ENCODE data around the gene ETS2. TPM values are rescaled to one million over a fixed set of nuclear protein-coding genes. Genes with fewer than 3 reads are reported as not detected.
A peak's percentile ranks its signal among the peaks of the same experiment; 100 is the strongest.

ETS2 gene
- polyA plus RNA-seq, 1 experiment, result 18.8 TPM

DNA sequence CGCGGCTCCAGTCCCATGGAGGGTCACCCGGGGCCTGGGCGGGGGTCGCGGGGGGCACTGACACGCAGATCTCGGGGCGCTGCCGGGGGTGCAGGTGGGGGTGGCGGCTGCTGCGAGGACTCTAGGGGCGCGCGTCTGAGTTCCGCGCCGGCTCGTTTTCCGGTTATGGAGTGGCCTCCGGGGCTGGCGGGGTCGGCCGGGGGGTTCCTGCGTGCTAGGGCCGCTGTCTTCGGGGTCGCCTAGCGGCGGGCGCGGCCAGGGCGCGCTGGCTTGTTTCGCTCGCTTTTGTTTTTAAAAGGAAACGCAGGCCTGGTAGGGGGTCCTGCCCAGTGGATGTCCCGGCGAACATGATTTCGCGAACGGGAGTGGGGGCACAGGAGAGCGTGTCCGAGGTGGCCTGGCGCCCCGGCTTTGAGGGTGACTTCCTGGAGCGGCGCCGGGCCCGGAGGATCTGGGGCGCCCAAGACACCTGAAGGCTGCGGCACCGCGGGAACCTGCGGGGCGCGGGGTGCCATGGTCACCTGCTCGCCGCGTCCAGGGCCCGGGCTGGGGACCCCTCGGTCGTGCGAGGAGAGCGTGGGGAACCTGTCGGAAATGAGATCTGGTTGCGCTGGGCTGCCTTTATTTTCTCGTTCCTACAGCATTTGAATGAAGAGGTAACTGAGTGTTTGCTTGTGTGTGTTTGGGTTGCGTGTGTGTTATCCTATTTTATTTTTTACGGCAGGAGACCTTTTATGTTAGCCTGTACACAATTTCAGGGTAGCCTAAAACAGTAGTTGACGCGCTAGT is 618 bp downstream of the ETS2 start:
- ChIA-PET POLR2A (interaction anchor here (0.5 to 0.6 kb wide), 2 partner anchors 70 to 213 kb away, joined by 3 to 6 read pairs; no protein-coding TSS in a partner anchor), CTCF (interaction anchor here (1.4 kb wide), 1 partner anchor 12 kb away, joined by 5 read pairs; no protein-coding TSS in a partner anchor)
- Histone ChIP-seq H3K27me3 (ENCODE audit: control insufficient read depth, insufficient read depth, low read length) (no peaks in the 10 kb centered on the region), H3K36me3 (ENCODE audit: control insufficient read depth, insufficient read depth, low read length) (0 out of 2 replicates have a peak, but pooled peaks cover 3% of the 10 kb centered on the region), H3K4me3 (ENCODE audit: low read depth, low read length) (peak overlapping the region; percentile 89)
- TF ChIP-seq, protein P1, sequence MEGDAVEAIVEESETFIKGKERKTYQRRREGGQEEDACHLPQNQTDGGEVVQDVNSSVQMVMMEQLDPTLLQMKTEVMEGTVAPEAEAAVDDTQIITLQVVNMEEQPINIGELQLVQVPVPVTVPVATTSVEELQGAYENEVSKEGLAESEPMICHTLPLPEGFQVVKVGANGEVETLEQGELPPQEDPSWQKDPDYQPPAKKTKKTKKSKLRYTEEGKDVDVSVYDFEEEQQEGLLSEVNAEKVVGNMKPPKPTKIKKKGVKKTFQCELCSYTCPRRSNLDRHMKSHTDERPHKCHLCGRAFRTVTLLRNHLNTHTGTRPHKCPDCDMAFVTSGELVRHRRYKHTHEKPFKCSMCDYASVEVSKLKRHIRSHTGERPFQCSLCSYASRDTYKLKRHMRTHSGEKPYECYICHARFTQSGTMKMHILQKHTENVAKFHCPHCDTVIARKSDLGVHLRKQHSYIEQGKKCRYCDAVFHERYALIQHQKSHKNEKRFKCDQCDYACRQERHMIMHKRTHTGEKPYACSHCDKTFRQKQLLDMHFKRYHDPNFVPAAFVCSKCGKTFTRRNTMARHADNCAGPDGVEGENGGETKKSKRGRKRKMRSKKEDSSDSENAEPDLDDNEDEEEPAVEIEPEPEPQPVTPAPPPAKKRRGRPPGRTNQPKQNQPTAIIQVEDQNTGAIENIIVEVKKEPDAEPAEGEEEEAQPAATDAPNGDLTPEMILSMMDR (IDR thresholded peaks at IDR 0.05; ENCODE audit: insufficient read depth, low read depth, low read length), result peak; percentile 23; the same call in 1 of the 2 replicates
- DNase-seq (ENCODE audit: low read depth), result no peak

DNA sequence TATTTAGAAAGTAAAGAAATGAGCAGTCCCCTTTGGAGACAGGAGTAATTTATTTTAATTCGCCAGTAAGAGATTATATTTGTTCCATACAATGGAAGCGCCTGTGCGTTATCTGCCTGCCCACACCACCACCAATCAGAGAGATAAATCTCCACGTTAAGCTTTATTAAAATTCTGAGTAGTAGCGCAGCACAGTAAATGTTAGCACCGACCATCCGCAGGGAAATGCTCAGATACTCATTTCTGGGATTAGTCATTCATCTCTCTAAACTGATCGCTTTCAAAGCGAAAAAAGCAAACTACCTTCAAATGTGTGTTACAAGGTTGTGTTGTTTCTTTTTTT is 1.2 kb downstream of the ETS2 start:
- Histone ChIP-seq H3K36me3 (ENCODE audit: control insufficient read depth, insufficient read depth, low read length) (0 out of 2 replicates have a peak, but pooled peaks cover 3% of the 10 kb centered on the region), H3K27me3 (ENCODE audit: control insufficient read depth, insufficient read depth, low read length) (no peaks in the 10 kb centered on the region), H3K4me3 (ENCODE audit: low read depth, low read length) (peak overlapping the region; percentile 89)
- no peak for DNase-seq (ENCODE audit: low read depth)
- TF ChIP-seq, protein P1 (IDR thresholded peaks at IDR 0.05; ENCODE audit: insufficient read depth, low read depth, low read length), result no peak
- CTCF ChIA-PET, result interaction anchor here (1.0 to 1.5 kb wide), 3 partner anchors 66 to 331 kb away, joined by 3 to 5 read pairs (median 4); no protein-coding TSS in a partner anchor
- POLR2A ChIA-PET, result interaction anchor here (0.5 to 0.6 kb wide), 2 partner anchors 70 to 213 kb away, joined by 3 to 6 read pairs; no protein-coding TSS in a partner anchor

DNA sequence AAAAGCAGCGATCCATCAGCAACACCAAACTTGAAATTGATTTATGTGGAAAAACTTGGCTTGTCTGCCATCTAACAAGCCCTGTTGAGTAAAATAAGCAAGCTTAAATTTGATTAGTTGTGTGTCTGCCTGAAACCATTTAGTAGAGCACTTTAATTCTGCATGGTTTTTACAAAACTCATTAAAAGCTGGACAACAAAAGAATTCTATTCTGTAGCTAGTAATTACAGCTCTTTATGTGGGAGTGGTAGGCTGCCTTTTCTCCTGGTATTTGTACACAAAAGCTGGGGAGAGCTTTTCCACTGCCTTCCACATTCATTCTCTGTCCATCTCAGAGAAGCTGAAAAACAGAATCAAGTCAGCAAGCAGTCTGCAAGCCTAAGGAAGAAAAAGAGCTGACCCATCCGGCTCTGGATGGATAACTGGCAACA is 1.7 kb downstream of the ETS2 start:
- ChIA-PET CTCF (interaction anchor here (0.6 to 1.5 kb wide), 7 partner anchors 10 to 330 kb away, joined by 3 to 5 read pairs (median 3); no protein-coding TSS in a partner anchor), POLR2A (interaction anchor here (0.6 kb wide), 1 partner anchor 71 kb away, joined by 3 read pairs; no protein-coding TSS in a partner anchor)
- Histone ChIP-seq H3K36me3 (ENCODE audit: control insufficient read depth, insufficient read depth, low read length) (0 out of 2 replicates have a peak, but pooled peaks cover 3% of the 10 kb centered on the region), H3K4me3 (ENCODE audit: low read depth, low read length) (peak overlapping the region; percentile 89), H3K27me3 (ENCODE audit: control insufficient read depth, insufficient read depth, low read length) (no peaks in the 10 kb centered on the region)
- DNase-seq (ENCODE audit: low read depth), result no peak
- TF ChIP-seq, protein P1 (IDR thresholded peaks at IDR 0.05; ENCODE audit: insufficient read depth, low read depth, low read length), result no peak

DNA sequence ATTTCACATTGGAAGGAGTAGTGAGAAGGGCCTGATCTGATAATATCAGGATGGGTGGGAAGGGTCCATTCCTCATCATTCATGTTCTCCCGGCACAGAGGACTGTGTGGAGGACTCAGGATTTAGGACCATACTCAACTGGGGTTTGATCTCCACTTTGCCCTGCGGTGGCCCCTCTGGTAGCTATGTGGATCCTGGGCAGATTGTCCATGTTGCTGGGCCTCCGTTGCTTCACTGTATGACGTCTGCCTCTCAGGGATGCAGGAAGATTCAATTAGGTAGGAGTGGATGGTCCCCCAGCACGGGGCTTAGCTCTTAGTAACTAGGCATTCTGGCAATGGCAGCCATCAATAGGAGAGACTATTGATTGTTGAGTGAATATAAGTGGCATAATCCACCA is 2.3 kb downstream of the ETS2 start:
- ChIA-PET CTCF (interaction anchor here (0.5 to 1.5 kb wide), 7 partner anchors 9 to 329 kb away, joined by 3 to 5 read pairs (median 4); no protein-coding TSS in a partner anchor), POLR2A (no interaction called here)
- Histone ChIP-seq H3K4me3 (ENCODE audit: low read depth, low read length) (peak overlapping the region; percentile 89), H3K36me3 (ENCODE audit: control insufficient read depth, insufficient read depth, low read length) (peaks cover 3% of the 10 kb centered on the region), H3K27me3 (ENCODE audit: control insufficient read depth, insufficient read depth, low read length) (no peaks in the 10 kb centered on the region)
- TF ChIP-seq, protein P1 (IDR thresholded peaks at IDR 0.05; ENCODE audit: insufficient read depth, low read depth, low read length), result no peak
- no peak for DNase-seq (ENCODE audit: low read depth)

DNA sequence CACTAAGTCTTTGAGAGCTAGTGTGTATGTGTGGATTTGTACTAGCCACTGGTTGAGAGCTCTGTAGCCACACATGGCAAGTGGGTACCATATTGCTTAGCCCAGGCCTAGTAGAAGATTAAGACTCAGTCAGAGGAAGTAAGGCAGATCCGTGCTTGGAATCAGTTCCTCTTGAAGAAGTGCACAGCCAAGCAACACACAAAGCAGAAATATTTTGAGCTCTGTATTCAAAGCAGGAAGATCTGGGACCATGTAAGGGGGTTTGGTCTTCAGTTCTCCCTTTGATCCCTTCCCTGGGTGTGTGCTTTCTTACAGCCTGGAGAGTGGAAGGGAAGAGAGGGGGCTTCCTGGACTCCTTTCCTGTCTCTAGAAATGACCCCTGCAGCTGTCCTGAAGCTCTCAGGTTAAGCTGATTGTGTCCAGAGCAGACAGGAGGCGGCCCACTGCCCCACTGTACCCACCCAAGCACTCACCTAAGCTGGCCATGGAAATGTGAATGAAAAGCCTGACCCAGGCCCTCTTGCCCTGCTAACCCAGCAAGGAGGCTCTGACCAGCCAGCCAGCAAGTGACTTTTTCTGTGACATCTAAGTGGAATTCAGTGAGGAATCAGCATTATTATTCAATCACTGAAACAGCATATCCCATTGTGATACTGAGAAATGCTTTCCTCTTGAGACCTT is 3.6 kb downstream of the ETS2 start:
- TF ChIP-seq, protein P1 (IDR thresholded peaks at IDR 0.05; ENCODE audit: insufficient read depth, low read depth, low read length), result no peak
- Histone ChIP-seq H3K36me3 (ENCODE audit: control insufficient read depth, insufficient read depth, low read length) (peaks cover 10% of the 10 kb centered on the region), H3K4me3 (ENCODE audit: low read depth, low read length) (no peak overlapping the region), H3K27me3 (ENCODE audit: control insufficient read depth, insufficient read depth, low read length) (no peaks in the 10 kb centered on the region)
- CTCF ChIA-PET, result interaction anchor here (0.9 to 2.0 kb wide), 6 partner anchors 8 to 333 kb away, joined by 3 to 7 read pairs (median 4); no protein-coding TSS in a partner anchor
- POLR2A ChIA-PET, result no interaction called here
- DNase-seq (ENCODE audit: low read depth), result no peak
